Mammary epithelial cell (primary cell): ENCODE measurements around the gene TMEM132D.
"Not testable (repeated sequence)": the region's sequence is repeated elsewhere in the genome, so short reads cannot be mapped to it uniquely, and the experiment has no call there.

Experiments used
- EZH2 ChIP-seq: IDR thresholded peaks from 2 replicates; pipeline ENCODE4 v1.6.1; 2012; ENCODE audit warnings: low read length, inconsistent platforms, borderline replicate concordance
- TF ChIP-seq, protein P1 (sequence below), 2 donors: IDR thresholded peaks in 1 of 2; conservative IDR thresholded peaks in 1 of 2; 2 replicates each; pipeline ENCODE4 v1.5.1; 2011 to 2012; ENCODE audit warnings: inconsistent platforms in 2 of 2, low read length in 2 of 2, mild to moderate bottlenecking in 2 of 2, control low read depth in 1 of 2, low read depth in 1 of 2; ENCODE audit not compliant: insufficient read depth in 1 of 2; ENCODE audit errors: extremely low read depth in 1 of 2

DNA sequence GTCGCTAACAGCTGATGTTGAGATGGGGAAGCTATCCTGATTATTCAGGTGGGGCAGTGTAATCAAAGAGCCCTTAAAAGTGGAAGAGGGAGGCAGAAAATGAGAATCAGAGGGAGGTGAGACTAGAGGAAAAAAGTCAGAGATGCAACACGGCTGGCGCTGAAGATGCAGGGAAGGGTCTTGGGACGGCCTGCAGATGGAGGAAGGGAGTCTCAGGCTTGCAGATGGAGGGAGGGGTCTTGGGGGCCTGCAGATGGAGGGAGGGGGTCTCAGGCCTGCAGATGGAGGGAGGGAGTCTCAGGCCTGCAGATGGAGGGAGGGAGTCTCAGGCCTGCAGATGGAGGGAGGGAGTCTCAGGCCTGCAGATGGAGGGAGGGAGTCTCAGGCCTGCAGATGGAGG lies 713.9 kb downstream of the TMEM132D start:
- TF ChIP-seq, protein P1, sequence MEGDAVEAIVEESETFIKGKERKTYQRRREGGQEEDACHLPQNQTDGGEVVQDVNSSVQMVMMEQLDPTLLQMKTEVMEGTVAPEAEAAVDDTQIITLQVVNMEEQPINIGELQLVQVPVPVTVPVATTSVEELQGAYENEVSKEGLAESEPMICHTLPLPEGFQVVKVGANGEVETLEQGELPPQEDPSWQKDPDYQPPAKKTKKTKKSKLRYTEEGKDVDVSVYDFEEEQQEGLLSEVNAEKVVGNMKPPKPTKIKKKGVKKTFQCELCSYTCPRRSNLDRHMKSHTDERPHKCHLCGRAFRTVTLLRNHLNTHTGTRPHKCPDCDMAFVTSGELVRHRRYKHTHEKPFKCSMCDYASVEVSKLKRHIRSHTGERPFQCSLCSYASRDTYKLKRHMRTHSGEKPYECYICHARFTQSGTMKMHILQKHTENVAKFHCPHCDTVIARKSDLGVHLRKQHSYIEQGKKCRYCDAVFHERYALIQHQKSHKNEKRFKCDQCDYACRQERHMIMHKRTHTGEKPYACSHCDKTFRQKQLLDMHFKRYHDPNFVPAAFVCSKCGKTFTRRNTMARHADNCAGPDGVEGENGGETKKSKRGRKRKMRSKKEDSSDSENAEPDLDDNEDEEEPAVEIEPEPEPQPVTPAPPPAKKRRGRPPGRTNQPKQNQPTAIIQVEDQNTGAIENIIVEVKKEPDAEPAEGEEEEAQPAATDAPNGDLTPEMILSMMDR (conservative IDR thresholded peaks at IDR 0.05 in 1 of 2, IDR thresholded peaks at IDR 0.05 in 1 of 2; ENCODE audit: extremely low read depth in 1 of 2, insufficient read depth in 1 of 2, low read depth in 1 of 2, low read length in 2 of 2), result not testable (repeated sequence)
- not testable (repeated sequence) for TF ChIP-seq EZH2
